Measurements from ENCODE around the gene MED12L. TPM values are rescaled to one million over a fixed set of nuclear protein-coding genes. Genes with fewer than 3 reads are reported as not detected.

The MED12L gene
- total and polyA plus RNA-seq, 7 donors = 0.01 to 2.6 (median 0.17) TPM

GRCh38 chr3:151452368-151452767, 366.9 kb downstream of the MED12L start:
- no peak for TF ChIP-seq CTCF (IDR thresholded peaks at IDR 0.05)
- no peaks in the 10 kb centered on the region for H3K4me1 ChIP-seq
- no peaks in the 10 kb centered on the region for H3K9me3 ChIP-seq
- H3K27ac ChIP-seq = no peak overlapping the region
- WGBS, 3 donors = 0 to 48% (median 33%) methylated on average over 1 of the region's 1 CpG
- DNase-seq = no peak
- H3K4me3 ChIP-seq = no peak overlapping the region
- H3K36me3 ChIP-seq (ENCODE audit: insufficient read depth in 1 of 2, low read depth in 1 of 2) = no peaks in the 10 kb centered on the region
- H3K27me3 ChIP-seq (ENCODE audit: insufficient read depth in 3 of 3, low read length in 2 of 3) = no peaks in the 10 kb centered on the region
- ATAC-seq = no peak
- intact Hi-C loops (cut with DNase I) = no loop called here

- intact Hi-C loops (cut with DNase I) = no loop called here
- no peaks in the 10 kb centered on the region for H3K9me3 ChIP-seq
- no peaks in the 10 kb centered on the region for H3K4me1 ChIP-seq
- H3K27ac ChIP-seq = no peak overlapping the region
- no peak overlapping the region for H3K4me3 ChIP-seq
- H3K27me3 ChIP-seq (ENCODE audit: insufficient read depth in 3 of 3, low read length in 2 of 3) = no peaks in the 10 kb centered on the region
- WGBS, 3 donors = 32 to 46% (median 33%) methylated on average over 2 of the region's 2 CpGs
- H3K36me3 ChIP-seq (ENCODE audit: insufficient read depth in 1 of 2, low read depth in 1 of 2) = no peaks in the 10 kb centered on the region
- ATAC-seq (no peak), DNase-seq (no peak)
- no peak for TF ChIP-seq CTCF (IDR thresholded peaks at IDR 0.05)
Measured at GRCh38 chr3:151452841-151453240, 367.4 kb downstream of the MED12L start.

GRCh38 chr3:151456065-151456464, 370.6 kb downstream of the MED12L start:
- 90 to 94% (median 92%) methylated on average over 3 of the region's 3 CpGs for WGBS, 3 donors
- TF ChIP-seq CTCF (IDR thresholded peaks at IDR 0.05) = no peak
- Histone ChIP-seq H3K9me3 (no peaks in the 10 kb centered on the region), H3K4me3 (no peak overlapping the region), H3K27ac (no peak overlapping the region), H3K36me3 (ENCODE audit: insufficient read depth in 1 of 2, low read depth in 1 of 2) (no peaks in the 10 kb centered on the region), H3K4me1 (no peaks in the 10 kb centered on the region), H3K27me3 (ENCODE audit: insufficient read depth in 3 of 3, low read length in 2 of 3) (peaks cover 0 to 5% (median 2%) of the 10 kb centered on the region in 3 donors)
- no peak for ATAC-seq
- intact Hi-C loops (cut with DNase I) = no loop called here
- no peak for DNase-seq

- Histone ChIP-seq H3K4me1 (no peaks in the 10 kb centered on the region), H3K36me3 (ENCODE audit: insufficient read depth in 1 of 2, low read depth in 1 of 2) (no peaks in the 10 kb centered on the region), H3K27ac (no peak overlapping the region), H3K27me3 (ENCODE audit: insufficient read depth in 3 of 3, low read length in 2 of 3) (peaks cover 0 to 32% (median 2%) of the 10 kb centered on the region in 3 donors), H3K4me3 (no peak overlapping the region), H3K9me3 (no peaks in the 10 kb centered on the region)
- ATAC-seq = no peak
- TF ChIP-seq CTCF (IDR thresholded peaks at IDR 0.05) = no peak
- intact Hi-C loops (cut with DNase I) = no loop called here
- 9 to 29% (median 28%) methylated on average over 3 of the region's 3 CpGs for WGBS, 3 donors
- no peak for DNase-seq
Measured at GRCh38 chr3:151459358-151459757, 373.9 kb downstream of the MED12L start.

GRCh38 chr3:151460228-151460627, 374.8 kb downstream of the MED12L start:
- TF ChIP-seq CTCF (IDR thresholded peaks at IDR 0.05) = no peak
- Histone ChIP-seq H3K27ac (no peak overlapping the region), H3K9me3 (no peaks in the 10 kb centered on the region), H3K27me3 (ENCODE audit: insufficient read depth in 3 of 3, low read length in 2 of 3) (peaks cover 0 to 39% (median 2%) of the 10 kb centered on the region in 3 donors), H3K4me1 (no peaks in the 10 kb centered on the region), H3K36me3 (ENCODE audit: insufficient read depth in 1 of 2, low read depth in 1 of 2) (no peaks in the 10 kb centered on the region), H3K4me3 (peak overlapping the region; percentile 61)
- intact Hi-C loops (cut with DNase I) = loop anchor here (10.0 kb wide), 2 partner anchors 205 to 375 kb away; no protein-coding TSS in a partner anchor
- ATAC-seq (no peak), DNase-seq (no peak)
- WGBS, 3 donors = 60 to 72% (median 60%) methylated on average over 2 of the region's 2 CpGs
